NOMO-1 treated with dmso at 0.1 percent for 144 hours (cell line): ENCODE data around the gene OR4F6.

ENCODE experiments used
- DNase-seq: peaks from one replicate; lab custom pipeline; 2025; ENCODE audit not compliant: unreplicated experiment; lab: John Stamatoyannopoulos, UW

OR4F6 gene

DNA sequence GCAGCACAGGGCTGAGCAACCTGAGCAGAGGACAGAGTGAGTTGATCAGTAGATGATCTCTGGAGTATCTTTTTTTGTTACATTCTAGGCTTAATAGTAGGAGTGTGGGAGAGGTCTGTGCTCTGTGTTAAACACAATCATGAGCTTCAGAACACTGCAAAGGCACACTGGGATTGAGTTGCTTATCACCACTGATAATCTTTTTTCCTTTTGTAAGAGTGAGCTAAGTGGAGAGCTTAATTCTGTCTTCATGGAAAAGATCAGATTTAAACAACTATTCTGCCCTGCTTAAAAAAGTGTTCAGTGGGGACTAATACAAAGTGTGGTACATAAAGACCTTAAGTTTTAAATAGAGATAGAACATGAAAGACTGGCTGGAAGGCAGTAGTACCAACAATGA lies 1.1 kb downstream of the OR4F6 start:
- DNase-seq = no peak

DNA sequence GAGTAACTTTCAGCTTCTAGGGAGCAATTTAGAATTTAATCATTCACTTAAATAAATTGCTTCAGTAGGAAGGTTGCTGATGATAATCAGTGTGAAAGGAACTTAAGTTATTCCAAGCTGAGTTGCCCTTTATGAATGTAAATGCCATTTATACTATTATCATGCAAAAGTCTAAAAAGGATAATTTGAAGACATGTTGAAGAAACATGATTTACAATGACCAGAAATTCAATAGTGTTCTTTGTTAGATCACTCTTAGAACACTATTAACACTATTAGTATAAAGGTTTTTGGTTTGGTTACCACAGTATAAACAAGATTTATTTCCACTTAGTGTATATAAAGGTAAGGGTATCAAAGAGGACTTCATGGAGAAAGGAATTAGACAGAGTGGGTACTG lies 1.6 kb downstream of the OR4F6 start:
- no peak for DNase-seq

DNA sequence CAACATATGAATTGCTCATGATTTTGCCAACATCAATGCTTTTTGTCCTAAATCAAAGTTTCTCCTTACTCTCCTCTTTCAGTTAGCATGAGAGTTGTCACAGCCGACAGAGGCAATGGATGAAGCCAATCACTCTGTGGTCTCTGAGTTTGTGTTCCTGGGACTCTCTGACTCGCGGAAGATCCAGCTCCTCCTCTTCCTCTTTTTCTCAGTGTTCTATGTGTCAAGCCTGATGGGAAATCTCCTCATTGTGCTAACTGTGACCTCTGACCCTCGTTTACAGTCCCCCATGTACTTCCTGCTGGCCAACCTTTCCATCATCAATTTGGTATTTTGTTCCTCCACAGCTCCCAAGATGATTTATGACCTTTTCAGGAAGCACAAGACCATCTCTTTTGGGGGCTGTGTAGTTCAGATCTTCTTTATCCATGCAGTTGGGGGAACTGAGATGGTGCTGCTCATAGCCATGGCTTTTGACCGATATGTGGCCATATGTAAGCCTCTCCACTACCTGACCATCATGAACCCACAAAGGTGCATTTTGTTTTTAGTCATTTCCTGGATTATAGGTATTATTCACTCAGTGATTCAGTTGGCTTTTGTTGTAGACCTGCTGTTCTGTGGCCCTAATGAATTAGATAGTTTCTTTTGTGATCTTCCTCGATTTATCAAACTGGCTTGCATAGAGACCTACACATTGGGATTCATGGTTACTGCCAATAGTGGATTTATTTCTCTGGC lies 2.5 kb downstream of the OR4F6 start:
- no peak for DNase-seq

DNA sequence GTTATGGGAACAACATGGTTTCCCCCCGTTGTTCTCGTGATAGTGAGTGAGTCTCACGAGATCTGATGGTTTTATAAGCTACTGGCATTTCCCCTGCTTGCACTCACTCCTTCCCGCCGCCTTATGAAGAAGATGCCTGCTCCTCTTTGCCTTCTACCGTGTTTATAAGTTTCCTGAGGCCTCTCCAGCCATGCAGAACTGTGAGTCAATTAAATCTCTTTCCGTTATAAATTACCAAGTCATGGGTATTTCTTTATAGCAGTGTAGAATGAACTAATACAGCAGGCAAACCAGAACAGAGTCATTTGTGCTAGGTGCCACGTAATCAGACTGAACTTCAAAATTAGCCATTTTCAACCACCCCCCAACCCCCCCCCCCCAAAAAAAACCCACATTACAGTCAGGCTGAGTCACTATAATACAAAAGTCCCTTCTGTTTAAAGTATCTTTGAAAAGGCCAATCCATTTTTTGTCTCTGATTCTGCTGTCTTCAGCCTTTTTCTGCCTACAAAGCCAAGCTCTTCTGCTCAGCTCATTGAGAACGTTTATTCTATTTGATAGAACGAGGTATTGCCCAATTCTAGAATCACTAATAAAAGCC lies 4.1 kb downstream of the OR4F6 start:
- no peak for DNase-seq

DNA sequence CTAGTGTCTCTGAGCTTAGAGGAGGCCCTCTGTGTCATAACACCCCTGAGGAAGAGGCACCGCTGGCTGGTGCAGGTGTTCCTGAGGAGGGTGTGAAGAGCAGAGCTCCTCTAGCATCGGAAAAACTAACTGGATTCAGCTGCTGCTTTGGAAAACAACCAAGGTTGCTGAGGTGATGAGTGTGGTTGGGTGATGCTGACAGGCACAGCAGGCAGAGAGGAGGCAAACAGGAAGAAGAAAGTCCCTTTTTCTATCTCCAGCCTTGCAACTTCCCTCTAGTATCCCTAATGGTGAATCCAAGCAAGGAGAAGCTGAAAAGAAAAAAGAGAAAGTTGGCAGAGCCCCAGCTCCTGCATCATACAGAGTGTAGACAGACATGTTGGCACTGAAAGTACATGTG lies 4.9 kb downstream of the OR4F6 start:
- DNase-seq = no peak

DNA sequence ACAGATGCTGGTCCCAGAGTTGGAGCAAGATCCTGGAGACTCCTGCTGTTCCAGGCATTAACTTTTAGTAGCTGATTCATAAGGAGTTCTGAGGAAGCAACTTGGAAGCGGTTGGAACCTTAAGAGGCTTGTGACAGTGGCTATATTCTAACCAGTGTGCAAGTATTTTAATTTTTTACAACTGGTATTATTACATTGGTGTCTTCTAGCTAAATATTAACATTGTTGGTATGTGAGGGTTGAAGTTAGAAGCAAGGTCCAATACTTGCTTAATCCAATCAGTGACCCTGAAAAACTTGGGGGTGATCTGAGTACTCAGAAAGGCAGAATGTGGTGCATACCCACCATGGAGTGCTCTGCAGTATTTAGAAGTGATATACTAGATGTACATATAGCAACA lies 7.1 kb downstream of the OR4F6 start:
- DNase-seq = no peak

DNA sequence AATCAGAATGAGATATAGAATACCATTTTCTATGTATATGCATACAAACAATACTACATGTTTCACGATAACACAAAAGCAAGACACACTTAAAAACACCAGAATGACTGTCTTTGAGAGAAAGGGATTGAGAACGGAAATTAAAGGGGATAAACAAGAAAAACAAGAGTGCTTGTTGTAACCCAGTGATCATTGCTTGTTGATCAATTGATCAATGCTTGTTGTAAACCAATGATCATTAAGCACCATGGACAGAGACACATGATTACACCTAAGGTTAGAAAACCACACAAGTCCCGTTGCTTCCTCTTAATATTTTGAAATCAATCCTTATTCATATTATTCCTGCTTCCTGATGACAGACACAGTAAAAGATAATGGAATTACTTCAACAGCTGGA lies 7.6 kb downstream of the OR4F6 start:
- DNase-seq = no peak

DNA sequence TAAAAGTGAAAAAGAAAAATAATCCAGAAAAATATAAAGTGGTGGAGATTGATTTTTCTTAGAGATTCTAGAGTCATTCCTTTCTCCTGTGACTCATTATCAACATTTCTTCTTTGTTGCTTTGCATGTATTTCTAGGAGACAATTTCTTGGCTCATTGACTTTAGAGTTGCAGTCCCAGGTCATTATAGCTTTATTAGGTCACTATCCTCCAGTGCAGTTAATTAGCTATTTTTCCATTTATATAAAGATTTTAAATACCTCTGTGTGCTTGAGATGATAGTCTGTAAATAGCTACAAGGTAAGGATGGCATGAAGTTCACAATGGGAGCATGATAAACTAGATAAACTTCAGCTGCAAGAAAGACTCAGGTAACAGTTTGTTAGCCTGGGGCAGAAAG lies 8.6 kb downstream of the OR4F6 start, which contains the start of gene OR4F15:
Gene OR4F15 (plus strand): TSS at position 301 of the 400 bp plus-strand sequence. CDS start 5,985 bp downstream, outside the sequence.
- no peak for DNase-seq

DNA sequence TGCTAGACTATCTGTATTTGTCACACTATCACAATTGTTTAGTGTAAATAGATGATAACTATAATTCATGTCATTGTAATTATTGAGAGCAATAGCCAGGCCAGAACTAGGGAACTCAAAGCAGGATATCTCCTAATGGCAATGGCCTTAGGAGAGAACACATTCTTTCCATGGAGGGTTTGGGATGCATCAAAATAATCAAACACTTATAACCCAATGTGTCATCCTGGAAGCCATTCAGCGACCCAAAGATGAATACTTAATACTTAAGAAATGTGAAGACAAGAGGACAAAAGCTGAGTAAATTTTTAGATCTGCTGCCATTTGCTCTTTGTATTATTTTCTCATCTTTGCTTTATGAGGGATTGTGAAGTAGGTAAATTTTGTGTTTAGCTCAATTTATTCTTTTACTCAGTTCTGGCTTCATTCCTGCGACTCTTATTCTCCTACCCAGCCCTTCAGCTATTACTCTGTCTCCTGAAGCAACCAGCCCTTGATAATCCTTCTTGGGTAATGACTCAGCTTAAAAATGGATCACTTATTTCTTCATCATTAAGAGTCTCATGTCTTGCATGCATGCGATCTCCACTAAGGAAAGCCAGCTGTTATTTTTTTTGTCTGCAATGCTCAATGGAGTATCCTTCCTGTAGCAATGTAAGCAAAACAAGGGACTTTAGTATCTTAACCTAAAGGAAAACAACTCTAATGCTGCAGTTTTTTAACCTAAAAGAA lies 10.7 kb downstream of the OR4F6 start:
- DNase-seq = no peak

DNA sequence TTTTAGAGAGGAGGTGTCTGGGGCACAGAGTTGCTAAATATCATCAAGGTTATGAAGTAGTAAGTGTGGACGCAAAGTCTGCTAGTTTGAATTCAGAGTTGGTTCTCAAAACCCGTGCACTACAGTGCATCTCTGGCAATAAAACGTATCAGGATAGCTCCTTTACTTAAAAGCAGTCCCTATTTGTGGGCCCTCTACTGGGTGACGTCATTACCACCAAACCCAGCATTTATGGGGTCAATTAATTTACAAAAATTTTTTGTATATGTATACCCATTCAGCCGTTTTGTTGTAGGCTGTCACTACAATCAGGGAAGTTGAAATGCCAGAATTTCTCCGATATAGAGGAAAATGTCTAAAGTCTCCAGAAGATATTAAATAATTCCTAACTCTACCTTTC lies 17.5 kb downstream of the OR4F6 start:
- no peak for DNase-seq

DNA sequence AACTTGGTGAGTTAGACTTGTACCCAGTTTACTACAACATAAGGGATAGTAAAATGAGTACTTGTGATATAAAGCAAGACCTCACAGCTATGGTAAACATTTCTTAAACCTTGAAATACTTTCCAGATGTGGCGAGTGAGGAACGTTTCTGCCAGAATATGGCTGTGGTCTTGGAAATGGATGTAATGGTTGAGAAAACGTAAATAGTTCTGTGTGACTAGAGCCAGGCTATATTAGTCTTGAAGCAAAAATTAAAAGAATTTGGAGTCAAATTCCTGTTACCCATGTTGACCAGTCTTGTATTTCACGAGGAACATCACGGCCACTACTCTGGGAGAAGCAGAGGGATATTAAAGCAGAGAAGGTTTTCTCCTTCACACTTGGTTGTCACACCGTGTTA lies 23.9 kb downstream of the OR4F6 start:
- no peak for DNase-seq

DNA sequence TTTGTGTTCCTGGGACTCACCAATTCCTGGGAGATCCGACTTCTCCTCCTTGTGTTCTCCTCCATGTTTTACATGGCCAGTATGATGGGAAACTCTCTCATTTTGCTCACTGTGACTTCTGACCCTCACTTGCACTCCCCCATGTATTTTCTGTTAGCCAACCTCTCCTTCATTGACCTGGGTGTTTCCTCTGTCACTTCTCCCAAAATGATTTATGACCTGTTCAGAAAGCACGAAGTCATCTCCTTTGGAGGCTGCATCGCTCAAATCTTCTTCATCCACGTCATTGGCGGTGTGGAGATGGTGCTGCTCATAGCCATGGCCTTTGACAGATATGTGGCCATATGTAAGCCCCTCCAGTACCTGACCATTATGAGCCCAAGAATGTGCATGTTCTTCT lies 25.5 kb downstream of the OR4F6 start:
- no peak for DNase-seq

DNA sequence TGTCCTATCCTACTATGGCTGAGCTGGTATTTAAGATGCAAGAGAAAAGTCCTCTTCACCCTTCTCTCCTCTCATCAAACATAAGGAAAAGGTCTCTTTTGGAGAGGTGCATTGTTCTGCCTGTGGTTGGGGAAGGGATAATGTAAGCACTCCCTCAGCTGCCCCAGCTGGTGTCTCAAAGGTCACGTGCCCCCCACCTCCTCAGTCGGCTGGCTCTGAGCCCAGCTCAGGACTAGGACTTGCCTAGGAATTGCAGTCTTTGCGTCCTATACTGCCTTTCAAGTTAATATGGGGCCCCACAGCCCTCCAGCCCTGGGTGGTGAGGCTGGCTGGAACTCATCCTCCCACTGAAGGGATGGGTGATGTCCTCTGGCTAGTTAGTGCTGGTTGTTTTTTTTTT lies 38.3 kb downstream of the OR4F6 start:
- no peak for DNase-seq

DNA sequence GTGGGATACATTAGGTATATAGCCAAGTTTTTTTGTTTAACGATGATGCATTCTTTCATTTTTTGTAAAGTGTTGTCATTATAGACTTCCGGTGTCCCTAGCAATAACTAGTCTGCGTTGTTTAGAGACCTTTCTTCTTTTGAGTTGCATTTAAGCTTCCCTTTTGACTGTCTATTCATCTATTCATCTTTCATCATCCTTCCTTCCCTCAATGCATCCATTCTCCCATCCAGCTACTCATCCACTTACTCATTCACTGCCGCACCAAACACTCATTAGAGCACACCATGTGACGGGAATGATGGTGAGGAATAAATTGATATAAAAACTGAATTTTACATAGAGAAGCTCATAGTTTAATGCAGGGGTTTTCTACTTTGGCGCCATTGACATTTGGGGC lies 41.6 kb downstream of the OR4F6 start:
- no peak for DNase-seq

DNA sequence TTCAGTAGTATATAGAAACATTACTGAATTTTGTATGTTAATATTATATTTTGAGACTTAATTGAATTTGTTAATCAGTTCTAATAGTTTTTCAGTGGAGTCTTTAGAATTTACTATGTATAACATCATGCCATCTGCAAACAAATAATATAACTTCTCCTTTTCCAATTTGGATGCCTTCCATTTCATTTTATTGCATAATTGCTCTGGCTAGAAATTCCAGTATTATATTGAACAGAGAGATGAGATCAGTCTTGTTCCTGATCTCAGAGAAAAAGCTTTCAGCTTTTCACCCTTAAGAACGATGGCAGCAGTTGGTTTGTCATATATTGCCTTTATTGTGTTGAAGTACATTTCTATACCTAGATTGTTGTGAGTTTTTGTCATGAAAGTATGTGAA lies 49.0 kb downstream of the OR4F6 start:
- DNase-seq = no peak
